K562 (cell line): Measurements from ENCODE around the gene FBXW7. TPM values are rescaled to one million over a fixed set of nuclear protein-coding genes. Genes with fewer than 3 reads are reported as not detected.

Source experiments
- ADNP ChIP-seq: fragments of 200-800 bp; sonication (Bioruptor generic); IDR thresholded peaks from 2 replicates; pipeline ENCODE4 v1.6.1; 2016; ENCODE audit warnings: missing genetic modification characterization, missing compliant biosample characterization
- GATAD2A ChIP-seq: fragments of 450-650 bp; IDR thresholded peaks from 2 replicates; pipeline ENCODE4 v1.6.1; 2017
- SREBF1 ChIP-seq: fragments of 150-350 bp; IDR thresholded peaks from 2 replicates; pipeline ENCODE4 v1.6.1; 2014; ENCODE audit warnings: antibody characterized with exemption, low read depth, low read length, borderline replicate concordance
- XRCC4 ChIP-seq: IDR thresholded peaks from one replicate; pipeline ENCODE4 v1.6.1; 2011; ENCODE audit not compliant: insufficient read depth, insufficient read length; ENCODE audit errors: extremely low read depth
- ZNF609 ChIP-seq: sonication (generic); formaldehyde crosslinking; IDR thresholded peaks from 2 replicates; pipeline ENCODE4 v1.8.1; 2023; ENCODE audit warnings: missing genetic modification reagents, mild to moderate bottlenecking, borderline replicate concordance
- polyA plus RNA-seq, 8 experiments: library from polyadenylated mRNA; depleted of rRNA in 4 of 8; stranded (reverse) in 5 of 8; unstranded in 3 of 8; fragments of >200 nt; fragmentation: Nextera tagmentation in 2 of 8; fragmentation: Illumina TruSeq in 1 of 8; extraction: Ambion mirVana in 2 of 8; extraction: Trizol in 1 of 8; gene quantifications; 2 replicates each; pipeline versions ENCODE4 v1.2.1 to v1.2.3, GENCODE V29; 2011 to 2014; ENCODE audit warnings: inconsistent platforms in 1 of 8, missing spikeins in 1 of 8
- total RNA-seq, 7 experiments: library from RNA; depleted of rRNA in 6 of 7; stranded (reverse); fragments of >200 nt in 6 of 7; fragmentation: Illumina TruSeq in 2 of 7; extraction: Trizol in 2 of 7; gene quantifications; 2 replicates each; pipeline versions ENCODE4 v1.2.1 to v1.2.3, GENCODE V29; 2011 to 2021; ENCODE audit warnings: low replicate concordance in 1 of 7
- TF ChIP-seq, protein P1 (sequence below): fragments of 250-450 bp; sonication (Bioruptor Pico); IDR thresholded peaks from 2 replicates; pipeline ENCODE4 v1.8.0; 2021; ENCODE audit warnings: moderate library complexity, mild to moderate bottlenecking, inconsistent platforms

The FBXW7 gene
- total and polyA plus RNA-seq, 9 of the 15 experiments (the other 6 are each of a cell fraction or from before 2014, with no cell fraction given), result 6.8 to 44.2 (median 16.4) TPM

GRCh38 chr4:152382057-152382785 lies 153.7 kb downstream of the FBXW7 start (continued):
- no peak for TF ChIP-seq ZNF609 (CRISPR knock-in tag)
- TF ChIP-seq GATAD2A, result no peak
- TF ChIP-seq SREBF1, result no peak
- TF ChIP-seq ADNP (tag), result no peak
- TF ChIP-seq, protein P1, sequence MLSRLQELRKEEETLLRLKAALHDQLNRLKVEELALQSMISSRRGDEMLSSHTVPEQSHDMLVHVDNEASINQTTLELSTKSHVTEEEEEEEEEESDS, result no peak
- TF ChIP-seq XRCC4, result no peak
